Measurements from ENCODE around the gene PRKAG3.

The PRKAG3 gene

GRCh38 chr2:218781691-218782527, 49.7 kb downstream of the PRKAG3 start, which contains the start of gene CYP27A1:
CYP27A1 (plus strand) TSS chr2:218782147; CDS start chr2:218782183, 36 bp downstream.
- TF ChIP-seq, protein P1, sequence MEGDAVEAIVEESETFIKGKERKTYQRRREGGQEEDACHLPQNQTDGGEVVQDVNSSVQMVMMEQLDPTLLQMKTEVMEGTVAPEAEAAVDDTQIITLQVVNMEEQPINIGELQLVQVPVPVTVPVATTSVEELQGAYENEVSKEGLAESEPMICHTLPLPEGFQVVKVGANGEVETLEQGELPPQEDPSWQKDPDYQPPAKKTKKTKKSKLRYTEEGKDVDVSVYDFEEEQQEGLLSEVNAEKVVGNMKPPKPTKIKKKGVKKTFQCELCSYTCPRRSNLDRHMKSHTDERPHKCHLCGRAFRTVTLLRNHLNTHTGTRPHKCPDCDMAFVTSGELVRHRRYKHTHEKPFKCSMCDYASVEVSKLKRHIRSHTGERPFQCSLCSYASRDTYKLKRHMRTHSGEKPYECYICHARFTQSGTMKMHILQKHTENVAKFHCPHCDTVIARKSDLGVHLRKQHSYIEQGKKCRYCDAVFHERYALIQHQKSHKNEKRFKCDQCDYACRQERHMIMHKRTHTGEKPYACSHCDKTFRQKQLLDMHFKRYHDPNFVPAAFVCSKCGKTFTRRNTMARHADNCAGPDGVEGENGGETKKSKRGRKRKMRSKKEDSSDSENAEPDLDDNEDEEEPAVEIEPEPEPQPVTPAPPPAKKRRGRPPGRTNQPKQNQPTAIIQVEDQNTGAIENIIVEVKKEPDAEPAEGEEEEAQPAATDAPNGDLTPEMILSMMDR (IDR thresholded peaks at IDR 0.05; ENCODE audit: poor library complexity, severe bottlenecking): no peak
- peak within 1 kb of the TSS; percentile 13 for H3K4me3 ChIP-seq (ENCODE audit: severe bottlenecking)
- H3K4me1 ChIP-seq (ENCODE audit: insufficient read depth, poor library complexity, severe bottlenecking): no peaks in the 10 kb centered on the region
- H3K27ac ChIP-seq (ENCODE audit: poor library complexity, severe bottlenecking): no peak within 1 kb of the TSS
- peaks cover 23% of the 10 kb centered on the region for H3K27me3 ChIP-seq (ENCODE audit: insufficient read depth, poor library complexity, severe bottlenecking)
- peak; percentile 44; the same call in 2 of the 3 replicates for ATAC-seq (ENCODE audit: low read depth)
- DNase-seq (ENCODE audit: low spot score): peak; percentile 54
- H3K9me3 ChIP-seq (ENCODE audit: severe bottlenecking): peaks cover 4% of the 10 kb centered on the region
- no peaks in the 10 kb centered on the region for H3K36me3 ChIP-seq (ENCODE audit: low read depth)

GRCh38 chr2:218780851-218781690, 50.5 kb downstream of the PRKAG3 start:
- H3K27ac ChIP-seq (ENCODE audit: poor library complexity, severe bottlenecking): no peak overlapping the region
- H3K27me3 ChIP-seq (ENCODE audit: insufficient read depth, poor library complexity, severe bottlenecking): peaks cover 23% of the 10 kb centered on the region
- DNase-seq (ENCODE audit: low spot score) (no peak), ATAC-seq (ENCODE audit: low read depth) (no peak; the same call in 2 of the 3 replicates)
- H3K4me3 ChIP-seq (ENCODE audit: severe bottlenecking): no peak overlapping the region
- H3K36me3 ChIP-seq (ENCODE audit: low read depth): no peaks in the 10 kb centered on the region
- TF ChIP-seq, protein P1 (IDR thresholded peaks at IDR 0.05; ENCODE audit: poor library complexity, severe bottlenecking): no peak
- H3K9me3 ChIP-seq (ENCODE audit: severe bottlenecking): peaks cover 4% of the 10 kb centered on the region
- no peaks in the 10 kb centered on the region for H3K4me1 ChIP-seq (ENCODE audit: insufficient read depth, poor library complexity, severe bottlenecking)

- TF ChIP-seq, protein P1 (IDR thresholded peaks at IDR 0.05; ENCODE audit: poor library complexity, severe bottlenecking): no peak
- ATAC-seq (ENCODE audit: low read depth): no peak
- Histone ChIP-seq H3K36me3 (ENCODE audit: low read depth) (no peaks in the 10 kb centered on the region), H3K27me3 (ENCODE audit: insufficient read depth, poor library complexity, severe bottlenecking) (peaks cover 23% of the 10 kb centered on the region), H3K27ac (ENCODE audit: poor library complexity, severe bottlenecking) (no peak overlapping the region), H3K4me3 (ENCODE audit: severe bottlenecking) (no peak overlapping the region), H3K9me3 (ENCODE audit: severe bottlenecking) (peaks cover 4% of the 10 kb centered on the region), H3K4me1 (ENCODE audit: insufficient read depth, poor library complexity, severe bottlenecking) (no peaks in the 10 kb centered on the region)
- no peak for DNase-seq (ENCODE audit: low spot score)
These were observed 51.6 kb downstream of the PRKAG3 start for GRCh38 chr2:218780046-218780445.

DNA sequence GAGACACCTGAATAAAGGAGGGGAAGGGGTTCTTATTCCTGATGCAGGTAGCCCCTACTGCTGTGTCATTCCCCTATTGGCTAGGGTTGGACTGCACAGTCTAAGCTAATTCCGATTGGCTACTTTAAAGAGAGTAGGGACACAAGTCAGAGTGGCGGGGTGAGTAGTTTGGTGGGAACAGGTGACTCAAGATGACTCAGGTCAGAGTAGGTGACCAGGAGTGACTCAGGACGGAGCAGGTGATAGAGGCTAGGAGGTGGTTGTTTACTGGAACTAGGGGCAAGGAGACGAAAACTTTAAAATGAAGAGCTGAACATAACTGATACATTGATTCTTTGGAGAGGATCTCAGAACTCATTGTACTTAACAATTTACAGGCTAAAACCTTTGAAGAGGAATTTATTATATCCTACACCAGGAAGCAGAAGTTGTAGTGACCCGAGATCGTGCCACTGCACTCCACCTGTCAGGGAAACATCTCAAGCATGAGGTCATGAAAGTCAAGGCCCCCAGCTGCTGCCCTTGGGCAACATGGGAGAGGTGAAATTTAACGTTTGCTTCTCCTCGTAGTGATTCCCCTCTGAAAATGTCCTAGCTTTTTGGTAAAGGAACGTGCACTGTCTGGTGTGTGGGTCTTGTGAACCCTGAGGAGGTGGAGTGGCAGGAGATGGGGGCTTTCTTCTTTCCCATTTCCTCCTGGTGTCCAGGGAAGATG, 54.2 kb downstream of the PRKAG3 start:
- peaks cover 4% of the 10 kb centered on the region for H3K9me3 ChIP-seq (ENCODE audit: severe bottlenecking)
- H3K4me1 ChIP-seq (ENCODE audit: insufficient read depth, poor library complexity, severe bottlenecking): no peaks in the 10 kb centered on the region
- TF ChIP-seq, protein P1 (IDR thresholded peaks at IDR 0.05; ENCODE audit: poor library complexity, severe bottlenecking): no peak
- H3K27ac ChIP-seq (ENCODE audit: poor library complexity, severe bottlenecking): no peak overlapping the region
- ATAC-seq (ENCODE audit: low read depth) (no peak), DNase-seq (ENCODE audit: low spot score) (no peak)
- H3K27me3 ChIP-seq (ENCODE audit: insufficient read depth, poor library complexity, severe bottlenecking): peaks cover 15% of the 10 kb centered on the region
- no peak overlapping the region for H3K4me3 ChIP-seq (ENCODE audit: severe bottlenecking)
- H3K36me3 ChIP-seq (ENCODE audit: low read depth): no peaks in the 10 kb centered on the region

Data from RWPE2 (cell line).